CD4-positive, alpha-beta T cell treated with Interferon gamma for 1 hour (primary cell): ENCODE results near the gene UBE2E1.
"Not testable (repeated sequence)": the region's sequence is repeated elsewhere in the genome, so short reads cannot be mapped to it uniquely, and the experiment has no call there.

Source experiments
- DNase-seq: peaks from one replicate; pipeline ENCODE4 v3.0.0-alpha.2; 2020

UBE2E1 gene

DNA sequence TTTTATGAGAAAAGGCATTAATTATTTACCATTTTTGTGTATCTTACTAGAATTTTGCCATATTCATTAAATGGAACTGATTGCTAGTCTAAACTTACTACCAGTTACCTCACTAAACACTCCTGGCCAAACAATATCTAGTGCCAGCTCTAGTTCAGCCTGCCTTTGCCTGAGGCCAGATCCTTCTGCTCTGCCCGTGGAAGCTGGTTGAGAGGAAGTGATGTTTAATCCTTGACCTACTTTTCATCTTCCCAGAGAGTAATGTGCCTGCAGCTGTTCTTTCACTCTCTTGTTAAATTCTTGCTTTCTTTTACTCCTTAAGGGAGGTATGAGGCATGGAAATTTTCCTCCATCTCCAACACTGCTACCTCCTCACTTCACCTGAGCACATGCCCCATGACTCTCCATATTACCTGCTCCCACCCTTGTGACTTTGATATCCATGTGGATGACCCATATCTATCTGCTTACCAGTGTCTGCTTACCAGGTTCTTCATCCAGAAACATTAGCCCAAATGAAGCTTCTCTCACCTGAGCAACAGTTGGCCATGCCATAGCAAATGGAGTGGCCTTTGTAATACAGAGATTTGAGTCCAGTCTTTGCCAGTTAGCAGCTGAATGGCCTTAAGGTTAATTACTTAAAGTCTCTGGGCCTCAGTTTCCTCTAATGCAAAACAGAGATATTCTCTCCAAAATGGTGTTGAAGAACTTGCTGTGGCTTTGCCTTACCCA lies 53.4 kb downstream of the UBE2E1 start:
- DNase-seq = no peak

DNA sequence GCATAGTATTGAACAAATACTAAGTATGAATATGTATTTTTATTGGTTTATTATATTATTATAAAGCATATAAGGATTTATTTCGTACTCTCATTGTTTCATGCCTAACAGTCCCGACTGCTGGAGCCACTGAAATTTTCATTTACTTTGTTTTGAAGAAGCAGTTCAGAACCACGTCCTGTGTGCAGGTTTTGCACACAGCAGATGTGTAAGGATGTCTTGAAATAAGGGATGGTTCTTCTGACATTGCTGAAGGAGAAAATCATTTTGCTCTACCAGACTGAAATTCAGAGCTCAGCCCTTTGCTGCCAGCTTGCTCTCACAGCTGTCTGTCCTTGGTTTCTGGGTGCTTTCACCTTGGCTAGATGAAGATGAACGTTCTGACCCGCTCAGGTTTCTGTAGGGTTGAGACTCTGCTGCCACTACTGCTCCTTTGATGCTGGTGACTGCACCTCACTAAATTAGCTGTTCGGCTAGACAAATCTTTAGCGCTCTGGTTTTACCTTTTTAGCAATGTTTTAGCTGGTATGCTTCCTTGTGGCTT lies 54.2 kb downstream of the UBE2E1 start:
- DNase-seq = no peak

DNA sequence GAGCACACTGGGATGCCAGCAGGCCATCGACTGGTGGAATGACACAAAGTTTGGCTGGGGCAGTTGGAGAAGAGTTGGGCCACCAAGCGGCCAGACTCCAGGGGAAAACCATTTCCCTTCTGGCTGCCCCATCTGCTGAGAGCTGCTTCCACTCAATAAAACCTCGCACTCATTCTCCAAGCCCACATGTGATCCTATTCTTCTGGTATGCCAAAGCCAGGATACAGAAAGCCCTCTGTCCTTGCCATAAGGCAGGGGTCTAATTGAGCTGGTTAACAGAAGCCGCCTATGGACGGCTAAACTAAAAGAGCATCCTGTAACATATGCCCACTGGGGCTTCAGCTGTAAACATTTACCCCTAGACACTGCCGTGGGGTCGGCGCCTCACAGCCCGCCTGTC lies 55.9 kb downstream of the UBE2E1 start:
- no peak for DNase-seq

DNA sequence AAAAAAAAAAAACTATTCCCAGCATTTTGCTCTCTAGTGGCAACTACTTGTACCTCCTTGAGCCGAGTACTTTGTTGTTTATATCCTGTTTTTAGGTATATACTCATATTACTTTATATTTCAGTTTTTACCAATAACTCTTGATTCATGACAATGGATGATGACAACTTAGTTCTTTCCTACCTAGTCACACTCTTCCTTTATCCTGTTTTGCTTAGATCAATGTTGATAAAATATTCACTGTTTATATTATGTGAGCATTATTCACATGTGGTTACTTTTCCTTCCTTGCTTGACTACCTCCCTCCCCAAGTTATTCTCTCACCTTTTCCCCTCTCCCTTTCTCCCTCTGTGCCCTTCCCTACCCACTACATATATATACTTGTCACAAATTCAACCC lies 57.3 kb downstream of the UBE2E1 start:
- DNase-seq = no peak

DNA sequence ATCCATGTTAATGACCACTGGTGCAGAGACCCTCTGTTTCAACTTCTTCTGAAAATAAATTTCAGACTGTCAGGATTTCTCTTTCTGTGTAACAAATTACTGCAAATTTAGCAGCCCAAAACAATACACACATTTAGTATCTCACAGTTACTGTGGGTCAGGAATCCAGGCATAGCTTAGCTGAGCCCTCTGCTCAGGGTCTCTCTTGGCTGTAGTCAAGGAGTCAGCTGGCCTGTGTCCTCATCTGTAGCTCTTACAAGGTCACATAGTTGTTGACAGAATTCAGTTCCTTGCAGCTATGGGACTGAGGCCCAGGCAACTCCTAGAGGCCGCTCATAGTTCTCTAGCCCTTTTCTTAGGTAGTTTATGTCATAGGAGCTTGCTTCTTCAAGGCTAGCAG lies 59.2 kb downstream of the UBE2E1 start:
- no peak for DNase-seq

DNA sequence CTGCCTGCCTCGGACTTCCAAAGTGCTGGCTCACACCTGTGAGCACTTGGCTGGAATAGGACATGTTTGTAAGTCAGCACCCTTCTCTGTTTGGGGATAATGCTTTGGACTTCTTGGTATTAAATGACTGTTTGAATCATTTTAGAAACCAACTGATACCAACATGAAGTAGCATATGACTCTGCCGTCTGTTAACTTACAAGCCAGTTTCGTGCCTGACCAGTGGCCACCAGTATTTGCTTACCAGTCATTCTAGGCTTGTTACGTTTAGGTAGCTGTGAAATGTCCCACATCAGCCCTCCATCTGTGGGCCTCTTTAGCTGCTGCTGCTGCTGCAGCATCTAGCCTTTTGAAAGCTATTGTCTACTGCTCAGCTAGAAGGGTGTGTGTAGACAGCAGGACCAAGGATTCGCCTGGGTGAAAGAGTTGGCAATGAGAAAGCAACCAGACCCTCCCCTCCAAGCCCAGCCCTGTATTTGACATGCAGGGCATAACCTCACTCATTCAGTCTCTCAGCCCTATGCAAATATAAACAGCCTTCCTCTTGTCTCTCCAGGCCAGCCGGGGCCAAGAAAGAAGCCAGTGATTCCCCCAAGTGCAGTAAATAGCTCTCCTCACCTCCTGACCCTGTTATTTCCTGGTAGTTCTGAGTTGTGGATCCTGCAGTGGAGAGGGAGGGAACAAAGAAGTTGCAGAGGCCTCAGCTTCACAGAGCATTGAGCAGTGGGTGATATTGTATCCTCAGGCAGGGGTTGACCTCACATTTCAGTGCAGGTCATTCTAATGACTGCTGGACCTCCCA lies 60.0 kb downstream of the UBE2E1 start:
- no peak for DNase-seq

DNA sequence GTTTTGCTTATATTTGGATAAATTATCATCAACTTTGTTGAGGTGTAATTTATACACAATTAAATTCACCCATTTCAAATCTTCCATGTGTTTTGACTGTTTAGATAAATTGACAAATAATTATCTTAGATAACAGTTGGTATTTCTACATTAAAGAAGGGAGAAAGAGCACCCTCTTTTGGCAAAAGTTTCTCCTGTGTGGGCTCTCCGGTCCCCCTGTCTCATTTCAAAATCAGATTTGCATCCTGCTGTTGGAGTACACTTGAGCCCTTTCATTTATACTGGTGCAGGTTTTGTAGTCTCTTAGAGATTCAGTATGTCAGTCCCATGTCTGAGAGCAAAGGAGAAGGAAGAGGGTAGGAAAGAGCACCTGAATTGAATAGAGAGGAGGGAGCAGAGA lies 61.6 kb downstream of the UBE2E1 start:
- no peak for DNase-seq

DNA sequence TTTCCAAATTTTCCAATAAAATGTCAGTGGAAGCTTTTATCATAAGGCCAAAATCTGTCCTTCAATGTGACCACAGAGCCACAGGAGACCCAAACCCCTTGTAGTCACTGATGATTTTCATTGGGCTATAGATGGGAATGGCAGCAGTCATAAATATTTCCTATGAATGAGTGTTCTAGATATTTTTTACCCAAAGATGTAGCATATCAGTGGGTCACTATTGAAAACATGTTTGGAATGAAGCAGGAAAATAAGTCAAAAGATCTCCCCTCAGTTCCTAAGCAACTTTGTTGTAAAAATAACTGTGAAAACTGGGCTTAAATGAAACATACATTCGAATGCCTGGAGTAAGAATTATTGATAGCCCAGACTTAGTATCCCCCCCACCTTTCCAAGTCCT lies 62.1 kb downstream of the UBE2E1 start:
- DNase-seq = no peak

DNA sequence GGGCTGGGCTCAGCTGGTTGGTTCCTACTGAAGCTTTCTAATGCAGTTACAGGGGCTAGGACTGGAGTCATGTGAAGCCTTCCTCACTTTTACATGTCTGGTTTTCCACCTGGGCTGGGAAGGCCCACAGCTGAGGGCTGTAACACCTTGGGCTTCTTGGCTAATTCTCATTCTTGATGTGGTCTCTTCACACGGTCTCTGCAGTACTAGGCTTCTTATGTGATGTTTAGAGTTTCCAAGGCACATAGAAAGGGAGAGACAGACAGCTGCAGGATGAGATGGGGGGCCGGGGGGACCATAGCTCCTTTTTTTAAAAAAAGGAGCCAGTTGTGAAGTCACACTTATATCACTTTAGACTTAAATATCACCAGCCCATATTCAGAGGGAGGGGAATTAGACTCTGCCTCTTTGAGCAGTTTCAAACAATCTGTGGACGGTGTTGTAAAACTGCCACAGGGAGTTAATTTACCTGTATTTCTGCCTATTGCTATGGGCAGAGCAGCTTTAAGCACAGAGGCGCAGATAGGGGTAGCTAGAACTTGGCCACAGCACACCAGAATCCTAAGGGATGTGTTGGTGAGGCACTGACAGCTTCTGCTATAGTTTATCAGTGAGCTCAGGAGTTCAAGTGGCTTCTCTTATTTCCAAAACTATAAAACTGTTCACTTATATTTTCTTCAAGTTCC lies 64.4 kb downstream of the UBE2E1 start:
- no peak for DNase-seq

DNA sequence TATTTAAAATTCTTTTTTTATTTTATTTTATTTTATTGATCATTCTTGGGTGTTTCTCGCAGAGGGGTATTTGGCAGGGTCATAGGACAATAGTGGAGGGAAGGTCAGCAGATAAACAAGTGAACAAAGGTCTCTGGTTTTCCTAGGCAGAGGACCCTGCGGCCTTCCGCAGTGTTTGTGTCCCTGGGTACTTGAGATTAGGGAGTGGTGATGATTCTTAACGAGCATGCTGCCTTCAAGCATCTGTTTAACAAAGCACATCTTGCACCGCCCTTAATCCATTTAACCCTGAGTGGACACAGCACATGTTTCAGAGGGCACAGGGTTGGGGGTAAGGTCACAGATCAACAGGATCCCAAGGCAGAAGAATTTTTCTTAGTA lies 64.9 kb downstream of the UBE2E1 start:
- DNase-seq = not testable (repeated sequence)

DNA sequence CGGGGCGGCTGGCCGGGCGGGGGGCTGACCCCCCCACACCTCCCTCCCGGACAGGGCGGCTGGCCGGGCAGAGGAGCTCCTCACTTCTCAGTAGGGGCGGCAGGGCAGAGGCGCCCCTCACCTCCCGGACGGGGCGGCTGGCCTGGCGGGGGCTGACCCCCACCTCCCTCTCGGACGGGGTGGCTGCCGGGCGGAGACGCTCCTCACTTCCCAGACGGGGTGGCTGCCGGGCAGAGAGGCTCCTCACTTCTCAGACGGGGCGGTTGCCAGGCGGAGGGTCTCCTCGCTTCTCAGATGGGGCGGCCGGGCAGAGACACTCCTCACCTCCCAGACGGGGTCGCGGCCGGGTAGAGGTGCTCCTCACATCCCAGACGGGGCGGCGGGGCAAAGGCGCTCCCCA lies 65.6 kb downstream of the UBE2E1 start:
- not testable (repeated sequence) for DNase-seq

DNA sequence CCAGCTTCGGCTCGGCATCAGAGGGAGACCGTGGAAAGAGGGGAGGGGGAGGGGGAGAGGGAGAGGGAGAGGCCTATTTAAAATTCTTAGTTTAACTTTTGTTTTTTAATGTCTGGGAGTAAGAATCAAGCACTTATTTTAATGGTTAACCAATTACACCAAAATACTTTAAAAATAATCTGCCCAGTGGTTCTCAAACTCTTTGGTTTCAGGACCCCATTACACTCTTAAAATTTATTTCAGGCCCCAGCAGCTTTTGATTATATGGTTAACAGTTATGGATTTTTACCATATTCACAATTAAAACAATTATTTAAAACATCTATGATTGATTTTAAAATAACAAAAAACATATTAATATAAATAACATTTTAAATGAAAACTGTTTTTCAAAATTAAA lies 66.6 kb downstream of the UBE2E1 start:
- DNase-seq = no peak

DNA sequence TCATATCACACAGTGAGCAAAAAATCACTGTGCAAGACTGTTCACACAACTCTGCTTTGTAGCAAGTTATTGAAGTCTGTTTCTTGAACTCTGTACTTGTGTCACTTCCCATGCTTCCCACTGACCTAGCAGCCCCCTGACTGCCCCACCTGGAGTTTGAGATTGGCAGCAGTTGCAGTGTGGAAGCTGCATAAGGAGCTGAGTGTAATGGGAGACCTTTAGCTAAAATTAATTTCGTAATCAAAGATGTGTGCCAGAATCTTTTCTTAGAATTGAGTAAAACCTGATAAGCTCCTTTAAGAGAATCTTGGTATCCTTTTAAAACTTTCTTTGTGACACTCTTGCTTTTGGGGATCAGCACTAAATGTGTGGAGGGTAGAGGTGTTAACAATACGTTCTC lies 68.2 kb downstream of the UBE2E1 start:
- DNase-seq = no peak

DNA sequence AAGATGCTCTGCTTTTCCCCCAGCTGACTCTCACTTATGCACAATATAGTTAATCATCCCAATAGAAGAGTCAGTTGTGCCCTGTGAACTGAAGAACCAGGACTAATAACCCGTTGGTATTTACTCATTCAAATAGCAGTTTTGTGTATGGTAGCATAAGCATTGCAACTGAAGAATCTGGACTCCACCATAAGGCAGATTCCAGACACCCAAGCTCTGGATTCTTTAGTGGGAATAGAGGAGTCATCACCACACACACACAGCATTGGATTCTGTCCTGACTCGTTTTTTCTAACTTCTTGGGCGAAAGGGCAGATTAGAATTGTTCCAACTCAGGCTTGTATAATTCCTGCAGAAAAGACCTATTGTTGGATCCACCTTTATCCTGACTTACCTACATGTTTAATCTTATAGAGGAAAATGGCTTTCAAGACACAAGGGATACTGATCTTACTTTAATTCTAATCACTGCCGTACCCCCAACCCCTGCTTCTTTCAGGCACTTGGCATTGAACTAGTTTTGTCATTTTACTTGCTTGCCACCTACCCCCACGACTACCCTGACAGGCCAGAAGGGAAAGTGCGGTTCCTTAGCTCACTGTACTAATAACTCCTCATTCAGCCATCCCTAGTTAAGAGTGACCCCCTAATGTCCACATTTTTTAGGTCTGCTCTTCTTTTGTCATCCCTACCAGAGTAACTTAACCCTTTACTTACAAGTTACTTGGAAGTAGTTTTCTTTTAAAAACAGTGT lies 68.8 kb downstream of the UBE2E1 start:
- DNase-seq = no peak

DNA sequence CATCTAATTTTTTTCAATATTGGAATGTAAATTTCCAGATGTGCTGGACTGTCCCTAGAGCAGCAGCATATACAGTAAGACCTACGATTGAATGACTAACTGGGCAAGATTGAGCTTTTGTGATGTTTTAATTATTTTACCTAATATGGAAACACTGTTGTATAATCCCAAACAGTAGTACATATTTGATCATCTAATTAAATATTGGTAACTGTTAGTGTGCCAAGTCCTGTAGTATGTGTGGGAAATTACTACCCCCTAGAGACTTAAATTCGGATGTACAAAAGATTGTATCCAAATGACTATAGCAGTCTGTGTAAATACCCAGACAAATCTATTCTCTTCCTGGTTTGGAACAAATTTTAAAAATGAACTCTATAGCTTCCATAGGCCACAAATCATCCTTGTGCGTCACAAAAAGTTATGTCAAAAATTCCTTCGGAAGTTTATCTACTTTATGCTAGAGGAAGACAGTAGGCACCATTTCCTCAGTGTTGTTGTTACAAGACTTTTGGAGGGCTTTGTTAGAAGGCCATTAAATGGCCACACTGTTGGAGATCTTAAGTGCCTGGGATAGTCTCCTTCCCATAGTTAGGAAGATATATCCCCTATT lies 69.5 kb downstream of the UBE2E1 start:
- DNase-seq = no peak

DNA sequence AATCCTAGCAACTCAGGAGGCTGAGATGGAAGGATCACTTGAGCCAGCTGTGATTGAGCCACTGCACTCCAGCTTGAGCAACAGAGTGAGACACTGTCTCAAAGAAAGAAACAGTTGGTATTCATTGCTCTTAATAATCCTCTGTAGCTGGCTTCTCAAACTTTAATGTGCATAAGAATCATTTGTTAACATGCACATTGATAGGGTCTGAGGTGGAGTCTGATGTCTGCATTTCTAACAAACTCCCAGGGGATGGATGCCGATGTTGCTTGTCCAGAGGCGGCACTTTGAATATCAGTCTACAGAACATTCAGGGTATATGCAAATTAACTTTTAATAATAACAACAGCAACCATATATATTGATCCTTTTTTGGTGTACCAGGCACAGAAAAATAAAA lies 71.2 kb downstream of the UBE2E1 start:
- DNase-seq = no peak

DNA sequence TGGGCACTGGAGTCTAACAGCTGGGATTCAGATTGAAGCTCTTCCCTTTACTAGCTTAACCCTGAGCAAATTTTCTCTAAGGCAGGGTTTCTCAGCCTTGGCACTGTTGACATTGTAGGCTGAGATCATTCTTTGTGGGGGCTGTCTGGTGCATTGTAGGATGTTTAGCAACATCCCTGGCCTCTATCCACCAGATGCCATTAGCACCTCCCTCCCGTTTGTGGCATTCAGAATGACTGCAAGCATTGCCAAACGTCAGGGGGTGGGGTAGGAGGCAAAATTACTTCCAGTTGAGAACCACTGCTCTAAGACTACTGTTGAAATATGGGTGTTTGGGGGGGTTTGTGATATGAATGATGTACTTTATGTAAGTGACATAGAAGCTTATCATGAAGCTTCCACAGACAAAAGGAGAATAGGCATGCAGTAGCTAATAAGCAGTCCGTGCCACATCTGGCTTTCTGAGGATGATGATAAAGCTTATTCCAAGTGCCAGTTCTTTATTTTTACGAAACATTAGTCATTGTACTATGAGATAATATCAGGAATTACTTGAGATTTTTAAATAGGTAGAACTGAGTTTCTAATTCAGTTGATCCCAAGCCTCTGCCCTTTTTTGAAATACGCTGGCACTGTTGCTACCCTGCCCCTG lies 71.7 kb downstream of the UBE2E1 start:
- DNase-seq = no peak

DNA sequence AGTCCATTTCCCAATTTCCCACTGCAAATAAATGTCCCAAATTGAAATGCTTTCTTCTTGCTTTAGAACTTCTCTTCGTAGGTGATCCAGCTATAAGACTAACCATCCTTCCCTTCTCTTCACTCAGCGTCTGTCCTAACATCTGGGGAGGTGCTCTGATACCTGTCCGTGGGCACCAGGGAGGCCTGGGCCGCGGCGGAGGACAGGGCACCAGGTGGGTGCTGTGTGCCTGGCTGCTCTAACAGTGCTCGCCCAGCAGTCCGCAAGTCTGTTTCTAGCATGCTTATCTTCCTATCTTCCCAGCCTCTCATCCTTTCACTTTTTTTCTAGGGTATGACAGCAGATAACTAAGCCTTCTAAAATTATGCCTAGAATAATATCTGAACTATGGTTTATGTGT lies 73.7 kb downstream of the UBE2E1 start:
- DNase-seq = no peak

DNA sequence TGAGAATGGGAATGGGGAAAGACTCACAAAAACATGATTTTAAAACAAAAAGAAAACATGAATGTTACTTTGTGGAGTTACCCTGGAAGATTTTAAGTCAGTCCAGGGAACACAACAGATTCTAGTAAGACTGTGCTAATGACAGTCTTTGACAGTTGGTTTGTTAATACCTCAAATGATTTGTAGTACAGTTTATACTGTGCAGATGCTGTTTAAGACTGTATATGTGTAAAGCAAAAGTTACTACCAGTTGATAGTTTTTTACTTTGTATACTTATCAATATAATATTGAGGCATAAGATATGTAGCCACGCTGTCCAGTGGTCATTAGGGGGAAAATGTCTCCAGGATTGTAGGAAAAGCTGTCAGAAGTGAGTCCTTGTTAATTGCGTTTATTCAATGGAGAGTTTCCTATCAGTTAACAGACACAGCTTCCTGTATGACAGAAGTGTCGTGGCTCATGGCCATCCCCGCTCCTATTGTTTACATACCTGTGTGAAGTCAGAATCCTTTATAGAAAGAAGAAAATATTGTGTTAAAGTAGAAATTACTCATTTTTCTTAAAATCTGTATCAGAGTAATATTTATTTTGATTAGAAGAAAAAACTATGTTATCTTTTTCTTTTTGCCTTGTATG lies 75.1 kb downstream of the UBE2E1 start:
- no peak for DNase-seq

DNA sequence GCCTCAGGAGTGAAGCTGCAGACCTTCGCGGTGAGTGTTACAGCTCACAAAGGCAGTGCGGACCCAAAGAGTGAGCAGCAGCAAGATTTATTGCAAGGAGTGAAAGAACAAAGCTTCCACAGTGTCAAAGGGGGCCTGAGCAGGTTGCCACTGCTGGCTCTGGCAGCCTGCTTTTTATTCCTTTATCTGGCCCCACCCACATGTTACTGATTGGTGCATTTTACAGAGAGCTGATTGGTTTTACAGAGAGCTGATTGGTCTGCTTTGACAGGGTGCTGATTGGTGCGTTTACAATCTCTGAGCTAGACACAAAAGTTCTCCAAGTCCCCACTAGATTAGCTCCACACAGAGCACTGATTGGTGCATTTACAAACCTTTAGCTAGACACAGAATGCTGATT lies 76.2 kb downstream of the UBE2E1 start:
- DNase-seq = not testable (repeated sequence)

DNA sequence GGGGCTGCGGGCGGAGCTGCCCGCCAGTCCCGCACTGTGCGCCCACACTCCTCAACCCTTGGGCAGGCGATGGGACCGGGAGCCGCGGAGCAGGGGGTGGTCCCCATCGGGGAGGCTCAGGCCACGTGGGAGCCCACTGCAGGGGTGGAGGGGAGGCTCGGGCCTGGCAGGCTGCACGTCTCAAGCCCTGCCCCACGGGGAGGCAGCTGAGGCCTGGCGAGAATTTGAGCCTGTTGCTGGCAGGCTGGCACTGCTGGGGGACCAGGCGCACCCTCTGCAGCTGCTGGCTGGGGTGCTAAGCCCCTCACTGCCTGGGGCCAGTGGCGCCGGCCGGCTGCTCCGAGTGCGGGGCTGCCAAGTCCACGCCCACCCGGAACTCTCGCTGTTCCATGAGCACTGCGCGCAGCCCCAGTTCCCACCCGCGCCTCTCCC lies 76.7 kb downstream of the UBE2E1 start:
- DNase-seq = no peak
